Gastroesophageal sphincter (tissue), 3 donors: ENCODE results near the gene ICOS.

Source experiments
- EP300 ChIP-seq: sonication (generic); formaldehyde crosslinking; IDR thresholded peaks from one replicate; pipeline ENCODE4 v1.6.1; 2017; ENCODE audit warnings: antibody characterized with exemption, mild to moderate bottlenecking
- POLR2A ChIP-seq, 2 donors: fragments of 450-650 bp; IDR thresholded peaks; one replicate each; pipeline ENCODE4 v1.6.1; 2017; ENCODE audit warnings: antibody characterized with exemption in 2 of 2, mild to moderate bottlenecking in 2 of 2, moderate library complexity in 1 of 2
- POLR2AphosphoS5 ChIP-seq: sonication (generic); formaldehyde crosslinking; IDR thresholded peaks from one replicate; pipeline ENCODE4 v1.6.1; 2017; ENCODE audit warnings: antibody characterized with exemption
- TF ChIP-seq, protein P1 (sequence below), 4 experiments: fragments of 200-600 bp in 2 of 4; fragments of 450-650 bp in 2 of 4; sonication (generic) in 1 of 4; IDR thresholded peaks; one replicate each; pipeline ENCODE4 v1.5.1; 2017 to 2019; ENCODE audit warnings: antibody characterized with exemption in 4 of 4, mild to moderate bottlenecking in 2 of 4, moderate library complexity in 2 of 4

DNA sequence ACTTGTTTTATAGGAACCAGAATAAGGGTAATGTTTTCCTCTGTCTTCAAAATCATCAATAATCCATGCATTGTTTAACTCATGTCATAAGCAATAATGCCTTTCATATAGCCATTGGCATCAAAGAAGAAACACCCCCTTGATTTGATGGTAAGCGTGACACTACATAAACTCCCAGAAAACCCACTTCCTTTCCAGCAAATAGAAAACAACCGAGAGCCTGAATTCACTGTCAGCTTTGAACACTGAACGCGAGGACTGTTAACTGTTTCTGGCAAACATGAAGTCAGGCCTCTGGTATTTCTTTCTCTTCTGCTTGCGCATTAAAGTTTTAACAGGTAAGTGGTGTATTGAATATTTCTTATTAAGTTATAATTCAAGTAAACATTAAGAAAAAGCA lies at the start of gene ICOS:
- TF ChIP-seq, protein P1, sequence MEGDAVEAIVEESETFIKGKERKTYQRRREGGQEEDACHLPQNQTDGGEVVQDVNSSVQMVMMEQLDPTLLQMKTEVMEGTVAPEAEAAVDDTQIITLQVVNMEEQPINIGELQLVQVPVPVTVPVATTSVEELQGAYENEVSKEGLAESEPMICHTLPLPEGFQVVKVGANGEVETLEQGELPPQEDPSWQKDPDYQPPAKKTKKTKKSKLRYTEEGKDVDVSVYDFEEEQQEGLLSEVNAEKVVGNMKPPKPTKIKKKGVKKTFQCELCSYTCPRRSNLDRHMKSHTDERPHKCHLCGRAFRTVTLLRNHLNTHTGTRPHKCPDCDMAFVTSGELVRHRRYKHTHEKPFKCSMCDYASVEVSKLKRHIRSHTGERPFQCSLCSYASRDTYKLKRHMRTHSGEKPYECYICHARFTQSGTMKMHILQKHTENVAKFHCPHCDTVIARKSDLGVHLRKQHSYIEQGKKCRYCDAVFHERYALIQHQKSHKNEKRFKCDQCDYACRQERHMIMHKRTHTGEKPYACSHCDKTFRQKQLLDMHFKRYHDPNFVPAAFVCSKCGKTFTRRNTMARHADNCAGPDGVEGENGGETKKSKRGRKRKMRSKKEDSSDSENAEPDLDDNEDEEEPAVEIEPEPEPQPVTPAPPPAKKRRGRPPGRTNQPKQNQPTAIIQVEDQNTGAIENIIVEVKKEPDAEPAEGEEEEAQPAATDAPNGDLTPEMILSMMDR (IDR thresholded peaks at IDR 0.05) = no peak
- no peak for TF ChIP-seq POLR2A (IDR thresholded peaks at IDR 0.05)
- TF ChIP-seq POLR2AphosphoS5 = no peak
- TF ChIP-seq EP300 = no peak
